ENCODE data around the gene ZCCHC17. TPM values are rescaled to one million over a fixed set of nuclear protein-coding genes. Genes with fewer than 3 reads are reported as not detected.

ZCCHC17 gene
- total RNA-seq, 1 experiment from 2014 or later, result 24.1 TPM

- no peak overlapping the region for H3K4me3 ChIP-seq (ENCODE audit: low read depth, low read length)
- no peaks in the 10 kb centered on the region for H3K36me3 ChIP-seq (ENCODE audit: control insufficient read depth, insufficient read depth, low read length)
- CTCF ChIA-PET, result no interaction called here
- no peaks in the 10 kb centered on the region for H3K9me3 ChIP-seq
- H3K4me3 Mint-ChIP-seq (ENCODE audit: unreplicated experiment), result no peak overlapping the region
- no peaks in the 10 kb centered on the region for H3K9me3 Mint-ChIP-seq (ENCODE audit: unreplicated experiment)
- H3K27me3 ChIP-seq (replicated peaks; ENCODE audit: control insufficient read depth, insufficient read depth, low read length), result no peaks in the 10 kb centered on the region
- H3K4me1 Mint-ChIP-seq (ENCODE audit: low read depth, unreplicated experiment), result no peaks in the 10 kb centered on the region
- DNase-seq, result no peak
- POLR2A ChIA-PET, result no interaction called here
- intact Hi-C loops (cut with micrococcal nuclease; ENCODE audit: unreplicated experiment), result no loop called here
- no peaks in the 10 kb centered on the region for H3K27me3 Mint-ChIP-seq (ENCODE audit: insufficient read depth, unreplicated experiment)
- no peak for TF ChIP-seq CTCF (IDR thresholded peaks at IDR 0.05; ENCODE audit: insufficient read depth in 1 of 2, low read depth in 1 of 2, low read length in 1 of 2, severe bottlenecking in 1 of 2, unreplicated experiment in 1 of 2)
- H3K27ac Mint-ChIP-seq (ENCODE audit: unreplicated experiment), result no peak overlapping the region
- H3K36me3 Mint-ChIP-seq (ENCODE audit: insufficient read depth, unreplicated experiment), result peaks cover 72% of the 10 kb centered on the region
- H3K4me1 ChIP-seq, result no peaks in the 10 kb centered on the region
- BruUV-seq (replicated peaks), result no TSS peak
These were observed 31.9 kb upstream of the ZCCHC17 start for GRCh38 chr1:31264790-31265386.

- no peaks in the 10 kb centered on the region for H3K4me1 ChIP-seq
- no peak for DNase-seq
- H3K36me3 Mint-ChIP-seq (ENCODE audit: insufficient read depth, unreplicated experiment), result peaks cover 66% of the 10 kb centered on the region
- TF ChIP-seq CTCF (IDR thresholded peaks at IDR 0.05; ENCODE audit: insufficient read depth in 1 of 2, low read depth in 1 of 2, low read length in 1 of 2, severe bottlenecking in 1 of 2, unreplicated experiment in 1 of 2), result no peak
- H3K4me3 ChIP-seq (ENCODE audit: low read depth, low read length), result no peak overlapping the region
- no peaks in the 10 kb centered on the region for H3K27me3 Mint-ChIP-seq (ENCODE audit: insufficient read depth, unreplicated experiment)
- no peaks in the 10 kb centered on the region for H3K27me3 ChIP-seq (replicated peaks; ENCODE audit: control insufficient read depth, insufficient read depth, low read length)
- no peaks in the 10 kb centered on the region for H3K36me3 ChIP-seq (ENCODE audit: control insufficient read depth, insufficient read depth, low read length)
- POLR2A ChIA-PET, result no interaction called here
- no peak overlapping the region for H3K27ac Mint-ChIP-seq (ENCODE audit: unreplicated experiment)
- H3K4me1 Mint-ChIP-seq (ENCODE audit: low read depth, unreplicated experiment), result no peaks in the 10 kb centered on the region
- BruUV-seq (replicated peaks), result no TSS peak
- H3K9me3 Mint-ChIP-seq (ENCODE audit: unreplicated experiment), result no peaks in the 10 kb centered on the region
- CTCF ChIA-PET, result no interaction called here
- intact Hi-C loops (cut with micrococcal nuclease; ENCODE audit: unreplicated experiment), result no loop called here
- H3K4me3 Mint-ChIP-seq (ENCODE audit: unreplicated experiment), result no peak overlapping the region
- H3K9me3 ChIP-seq, result no peaks in the 10 kb centered on the region
These were observed 30.3 kb upstream of the ZCCHC17 start for GRCh38 chr1:31266547-31266946.

- Histone ChIP-seq H3K27me3 (replicated peaks; ENCODE audit: control insufficient read depth, insufficient read depth, low read length) (no peaks in the 10 kb centered on the region), H3K4me1 (no peaks in the 10 kb centered on the region), H3K4me3 (ENCODE audit: low read depth, low read length) (no peak overlapping the region), H3K9me3 (no peaks in the 10 kb centered on the region), H3K36me3 (ENCODE audit: control insufficient read depth, insufficient read depth, low read length) (no peaks in the 10 kb centered on the region; the same call in 1 of the 2 replicates)
- H3K36me3 Mint-ChIP-seq (ENCODE audit: insufficient read depth, unreplicated experiment), result peaks cover 51% of the 10 kb centered on the region
- DNase-seq, result no peak
- TF ChIP-seq CTCF (IDR thresholded peaks at IDR 0.05; ENCODE audit: insufficient read depth in 1 of 2, low read depth in 1 of 2, low read length in 1 of 2, severe bottlenecking in 1 of 2, unreplicated experiment in 1 of 2), result no peak
- no peaks in the 10 kb centered on the region for H3K9me3 Mint-ChIP-seq (ENCODE audit: unreplicated experiment)
- intact Hi-C loops (cut with micrococcal nuclease; ENCODE audit: unreplicated experiment), result no loop called here
- POLR2A ChIA-PET, result no interaction called here
- no peaks in the 10 kb centered on the region for H3K27me3 Mint-ChIP-seq (ENCODE audit: insufficient read depth, unreplicated experiment)
- H3K27ac Mint-ChIP-seq (ENCODE audit: unreplicated experiment), result no peak overlapping the region
- BruUV-seq (replicated peaks), result no TSS peak
- H3K4me1 Mint-ChIP-seq (ENCODE audit: low read depth, unreplicated experiment), result no peaks in the 10 kb centered on the region
- CTCF ChIA-PET, result no interaction called here
- H3K4me3 Mint-ChIP-seq (ENCODE audit: unreplicated experiment), result no peak overlapping the region
These were observed 24.5 kb upstream of the ZCCHC17 start for GRCh38 chr1:31272369-31272768.

Measured in Caco-2 (cell line).